Measurements from ENCODE around the gene PHLPP1.

- TF ChIP-seq, protein P1, sequence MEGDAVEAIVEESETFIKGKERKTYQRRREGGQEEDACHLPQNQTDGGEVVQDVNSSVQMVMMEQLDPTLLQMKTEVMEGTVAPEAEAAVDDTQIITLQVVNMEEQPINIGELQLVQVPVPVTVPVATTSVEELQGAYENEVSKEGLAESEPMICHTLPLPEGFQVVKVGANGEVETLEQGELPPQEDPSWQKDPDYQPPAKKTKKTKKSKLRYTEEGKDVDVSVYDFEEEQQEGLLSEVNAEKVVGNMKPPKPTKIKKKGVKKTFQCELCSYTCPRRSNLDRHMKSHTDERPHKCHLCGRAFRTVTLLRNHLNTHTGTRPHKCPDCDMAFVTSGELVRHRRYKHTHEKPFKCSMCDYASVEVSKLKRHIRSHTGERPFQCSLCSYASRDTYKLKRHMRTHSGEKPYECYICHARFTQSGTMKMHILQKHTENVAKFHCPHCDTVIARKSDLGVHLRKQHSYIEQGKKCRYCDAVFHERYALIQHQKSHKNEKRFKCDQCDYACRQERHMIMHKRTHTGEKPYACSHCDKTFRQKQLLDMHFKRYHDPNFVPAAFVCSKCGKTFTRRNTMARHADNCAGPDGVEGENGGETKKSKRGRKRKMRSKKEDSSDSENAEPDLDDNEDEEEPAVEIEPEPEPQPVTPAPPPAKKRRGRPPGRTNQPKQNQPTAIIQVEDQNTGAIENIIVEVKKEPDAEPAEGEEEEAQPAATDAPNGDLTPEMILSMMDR (IDR thresholded peaks at IDR 0.05): no peak
- no peak for TF ChIP-seq ZFX (IDR thresholded peaks at IDR 0.05; ENCODE audit: borderline replicate concordance)
Observed at GRCh38 chr18:62807396-62807795, 92.1 kb downstream of the PHLPP1 start.

Data from 22Rv1 (cell line).